Astrocyte of the spinal cord (primary cell): ENCODE measurements around the gene STX2.

ENCODE experiments used
- DNase-seq: peaks from one replicate; pipeline ENCODE4 v3.0.0; 2011; ENCODE audit warnings: low read depth, low spot score
- H3K4me3 ChIP-seq: 2 replicates; pipeline ENCODE4 v1.5.1; 2011; ENCODE audit warnings: low read depth, mild to moderate bottlenecking, low read length, moderate library complexity
- in situ Hi-C: cut with HindIII; loops from 2 replicates; pipeline ENCODE4 v1.10.0; 2017; ENCODE audit warnings: low sequenced_read_pairs
- TF ChIP-seq, protein P1 (sequence below): IDR thresholded peaks from 2 replicates; pipeline ENCODE4 v1.5.1; 2012; ENCODE audit warnings: low read depth, mild to moderate bottlenecking, low read length, inconsistent platforms

STX2 gene

DNA sequence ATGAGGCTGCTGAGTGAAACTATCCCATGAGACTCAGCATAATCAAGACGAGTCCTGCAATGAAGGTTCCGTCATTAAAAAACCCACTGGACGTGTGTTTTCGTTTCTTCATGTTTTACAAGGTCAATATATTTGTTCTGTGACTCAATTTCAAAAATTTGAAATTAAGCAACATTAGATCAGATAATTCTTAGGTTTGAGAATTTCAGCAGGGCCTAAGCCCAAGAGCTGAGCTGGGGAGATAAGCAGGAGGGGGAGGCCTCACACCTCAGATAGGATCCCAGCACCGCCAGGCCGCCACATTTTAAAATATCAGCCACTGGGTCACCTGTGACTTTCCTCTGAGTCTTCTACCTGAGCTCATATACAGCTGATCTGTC is 13.3 kb downstream of the STX2 start:
- no peak overlapping the region for H3K4me3 ChIP-seq
- in situ Hi-C loops = no loop called here
- TF ChIP-seq, protein P1, sequence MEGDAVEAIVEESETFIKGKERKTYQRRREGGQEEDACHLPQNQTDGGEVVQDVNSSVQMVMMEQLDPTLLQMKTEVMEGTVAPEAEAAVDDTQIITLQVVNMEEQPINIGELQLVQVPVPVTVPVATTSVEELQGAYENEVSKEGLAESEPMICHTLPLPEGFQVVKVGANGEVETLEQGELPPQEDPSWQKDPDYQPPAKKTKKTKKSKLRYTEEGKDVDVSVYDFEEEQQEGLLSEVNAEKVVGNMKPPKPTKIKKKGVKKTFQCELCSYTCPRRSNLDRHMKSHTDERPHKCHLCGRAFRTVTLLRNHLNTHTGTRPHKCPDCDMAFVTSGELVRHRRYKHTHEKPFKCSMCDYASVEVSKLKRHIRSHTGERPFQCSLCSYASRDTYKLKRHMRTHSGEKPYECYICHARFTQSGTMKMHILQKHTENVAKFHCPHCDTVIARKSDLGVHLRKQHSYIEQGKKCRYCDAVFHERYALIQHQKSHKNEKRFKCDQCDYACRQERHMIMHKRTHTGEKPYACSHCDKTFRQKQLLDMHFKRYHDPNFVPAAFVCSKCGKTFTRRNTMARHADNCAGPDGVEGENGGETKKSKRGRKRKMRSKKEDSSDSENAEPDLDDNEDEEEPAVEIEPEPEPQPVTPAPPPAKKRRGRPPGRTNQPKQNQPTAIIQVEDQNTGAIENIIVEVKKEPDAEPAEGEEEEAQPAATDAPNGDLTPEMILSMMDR = no peak
- no peak for DNase-seq

DNA sequence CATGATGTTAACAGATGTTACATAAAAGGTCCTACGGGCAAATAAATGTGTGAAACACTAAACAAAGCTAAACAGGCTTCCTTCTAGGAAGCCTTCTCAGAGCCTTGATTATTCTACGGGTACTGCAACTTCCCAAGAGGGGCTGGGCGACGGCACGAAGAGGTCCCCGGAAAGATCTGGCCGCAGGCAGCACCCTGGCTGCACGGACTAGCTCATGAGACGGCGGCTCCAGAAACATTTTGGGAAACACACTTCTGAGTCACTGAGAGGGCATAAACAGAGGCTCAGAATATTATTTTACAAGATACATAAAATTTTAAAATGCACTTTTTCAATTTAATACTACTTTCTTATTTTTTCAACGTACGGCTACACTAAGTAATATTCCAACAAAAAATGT is 19.4 kb downstream of the STX2 start:
- DNase-seq = no peak
- in situ Hi-C loops = no loop called here
- no peak overlapping the region for H3K4me3 ChIP-seq
- TF ChIP-seq, protein P1 = no peak

DNA sequence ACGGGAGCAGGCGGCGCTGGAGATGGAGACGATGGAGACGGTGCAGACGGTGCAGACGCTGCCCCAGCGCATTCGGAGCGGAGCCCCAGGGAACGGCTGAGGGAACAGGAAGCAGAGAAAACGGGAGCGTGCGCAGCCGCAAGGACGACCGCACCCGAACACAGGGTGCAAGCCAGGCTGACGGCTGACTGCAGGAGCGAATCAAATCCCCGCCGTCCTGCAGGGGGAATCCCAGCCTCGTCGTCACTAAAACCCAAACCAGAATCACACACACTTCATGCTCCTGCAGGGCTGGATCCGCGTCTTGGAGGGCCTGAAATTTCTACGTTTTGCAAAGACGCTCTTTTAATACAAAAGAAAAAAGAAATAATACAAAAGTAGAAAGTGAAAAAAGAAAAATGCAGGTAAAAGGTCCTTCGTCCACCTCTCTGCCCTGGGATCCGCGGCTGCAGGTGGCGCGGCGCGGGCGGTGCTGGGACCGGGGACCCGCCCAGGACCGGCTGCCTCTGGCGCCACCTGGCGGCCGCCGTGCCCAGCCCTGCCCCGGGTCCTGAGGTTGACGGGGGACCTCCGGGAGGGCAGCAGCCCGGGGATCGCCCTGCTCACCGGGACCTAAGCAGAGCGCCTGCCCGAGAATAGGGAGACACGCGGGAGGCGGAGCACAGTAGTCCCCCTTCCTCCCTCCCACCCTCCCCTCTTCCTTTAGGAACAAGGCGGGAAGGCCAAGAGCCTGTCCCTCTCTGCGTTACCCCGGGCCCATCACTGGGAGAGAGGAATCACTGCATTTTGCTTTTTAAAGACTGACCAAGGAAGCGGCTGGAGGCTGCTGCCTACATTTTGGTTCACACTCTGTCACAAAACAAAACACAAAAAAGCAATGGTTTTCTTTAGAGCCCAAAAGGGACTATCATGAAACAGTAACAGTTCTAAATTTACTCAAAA is 20.1 kb downstream of the STX2 start:
- H3K4me3 ChIP-seq = peak overlapping the region; percentile 25
- peak; percentile 17 for DNase-seq
- in situ Hi-C loops = no loop called here
- TF ChIP-seq, protein P1 = peak; percentile 69

DNA sequence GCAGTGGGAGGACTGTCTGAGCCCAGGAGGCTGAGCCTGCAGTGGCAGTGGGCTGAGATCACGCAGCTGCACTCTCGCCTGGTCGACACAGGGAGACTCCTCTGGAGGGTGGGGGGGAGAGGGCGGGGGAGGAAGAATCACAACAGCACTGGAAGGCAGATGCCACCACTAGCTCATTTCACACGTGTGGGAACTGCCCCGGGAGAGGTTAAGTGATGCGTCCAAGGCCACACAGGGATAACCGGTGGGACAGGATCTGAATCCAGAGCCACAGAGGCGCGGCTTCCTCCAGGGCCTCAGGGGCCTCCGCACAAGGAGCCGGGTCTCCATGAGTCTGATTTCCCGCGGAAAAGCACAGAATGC is 20.8 kb downstream of the STX2 start:
- in situ Hi-C loops = no loop called here
- H3K4me3 ChIP-seq = no peak overlapping the region
- no peak for DNase-seq

DNA sequence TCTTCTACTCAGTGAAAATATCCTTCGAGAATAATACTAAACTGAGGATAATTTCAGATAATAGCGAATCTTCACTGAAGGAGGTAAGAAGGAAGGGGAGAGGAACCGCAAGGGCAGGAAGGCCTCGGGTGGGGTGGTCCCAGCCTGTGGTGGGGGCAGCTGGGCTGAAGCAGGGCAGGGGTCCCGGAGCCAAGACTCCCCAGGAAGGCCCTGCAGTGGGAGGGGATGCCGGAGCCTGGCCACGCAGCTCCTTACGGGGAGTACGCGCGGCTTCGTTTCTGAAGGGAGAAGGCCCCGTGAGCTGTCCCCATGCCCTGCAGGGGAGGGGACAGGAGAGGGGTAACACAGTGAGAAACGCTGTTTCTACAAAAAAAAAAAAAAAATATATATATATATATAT is 21.2 kb downstream of the STX2 start:
- TF ChIP-seq, protein P1 = no peak
- in situ Hi-C loops = no loop called here
- H3K4me3 ChIP-seq = no peak overlapping the region
- no peak for DNase-seq

More for the DNA sequence above, 20.8 kb downstream of the STX2 start:
- TF ChIP-seq, protein P1 = no peak

DNA sequence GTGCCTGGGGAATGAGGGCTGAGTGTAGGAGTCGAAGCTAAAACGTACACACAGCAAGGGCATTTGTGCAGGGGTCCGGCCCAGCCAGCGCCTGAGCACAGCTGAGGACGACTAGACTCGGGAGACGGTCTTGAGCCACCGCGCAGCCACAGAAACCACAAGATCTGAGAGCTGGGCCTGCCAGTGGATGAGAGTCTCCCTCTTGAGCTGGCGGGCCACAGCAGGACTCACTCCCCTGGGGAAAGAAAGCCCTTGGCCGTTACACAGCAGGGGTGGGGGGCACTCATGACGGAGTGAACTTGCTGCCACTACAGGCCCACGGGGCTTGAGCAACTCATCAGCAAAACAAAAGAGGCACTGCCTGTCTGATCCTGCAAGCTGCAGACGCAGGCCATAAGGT is 23.0 kb downstream of the STX2 start:
- no peak overlapping the region for H3K4me3 ChIP-seq
- no peak for DNase-seq
- TF ChIP-seq, protein P1 = no peak
- in situ Hi-C loops = no loop called here
